IPS DF 6.9 (cell line): Measurements from ENCODE around the gene AHRR.

Experiments used
- DNase-seq: peaks from one replicate; pipeline ENCODE4 v3.0.0-alpha.2; 2013; ENCODE audit warnings: low read depth, low spot score
- H3K27ac ChIP-seq: one replicate; pipeline ENCODE4 v1.5.1; 2013; ENCODE audit warnings: low read length, control low read depth
- H3K27me3 ChIP-seq: 2 replicates; pipeline ENCODE4 v1.6.1; 2013; ENCODE audit warnings: mild to moderate bottlenecking, low read length; ENCODE audit not compliant: control insufficient read depth, insufficient read depth
- H3K36me3 ChIP-seq: 2 replicates; pipeline ENCODE4 v1.6.1; 2013; ENCODE audit warnings: low read length; ENCODE audit not compliant: control insufficient read depth, insufficient read depth
- H3K4me1 ChIP-seq: 2 replicates; pipeline ENCODE4 v1.6.1; 2013; ENCODE audit warnings: low read length; ENCODE audit not compliant: control insufficient read depth, insufficient read depth
- H3K4me3 ChIP-seq: 2 replicates; pipeline ENCODE4 v1.5.1; 2013; ENCODE audit warnings: mild to moderate bottlenecking, low read length
- H3K9me3 ChIP-seq: 2 replicates; pipeline ENCODE4 v1.6.1; 2013; ENCODE audit warnings: low read length, inconsistent platforms; ENCODE audit not compliant: control insufficient read depth, insufficient read depth
- WGBS: extraction: QIAGEN DNeasy Blood & Tissue Kit; methylation state at CpG from one replicate; pipeline ENCODE4 v1.1.7; 2013; ENCODE audit warnings: mixed read lengths, missing lambda C conversion rate; ENCODE audit not compliant: insufficient read length, insufficient coverage; 5-methylcytosine and 5-hydroxymethylcytosine counted together

Gene AHRR

GRCh38 chr5:474840-475661, 153.5 kb downstream of the AHRR start:
- Histone ChIP-seq H3K27ac (no peak overlapping the region), H3K27me3 (peaks cover 37% of the 10 kb centered on the region), H3K9me3 (no peaks in the 10 kb centered on the region), H3K36me3 (no peaks in the 10 kb centered on the region), H3K4me1 (peaks cover 1% of the 10 kb centered on the region; the same call in 1 of the 2 replicates), H3K4me3 (peak overlapping the region; percentile 31; the same call in 1 of the 2 replicates)
- no CpG with 5 or more reads among the region's 50 CpGs for WGBS
- no peak for DNase-seq

- WGBS = no CpG with 5 or more reads among the region's 8 CpGs
- Histone ChIP-seq H3K27me3 (peaks cover 37% of the 10 kb centered on the region), H3K27ac (no peak overlapping the region), H3K4me1 (peaks cover 1% of the 10 kb centered on the region; the same call in 1 of the 2 replicates), H3K9me3 (no peaks in the 10 kb centered on the region), H3K4me3 (no peak overlapping the region), H3K36me3 (no peaks in the 10 kb centered on the region)
- no peak for DNase-seq
Measured at GRCh38 chr5:475704-476101, 154.2 kb downstream of the AHRR start.

- no CpG with 5 or more reads among the region's 51 CpGs for WGBS
- H3K27ac ChIP-seq = no peak overlapping the region
- no peak overlapping the region for H3K4me3 ChIP-seq
- H3K36me3 ChIP-seq = no peaks in the 10 kb centered on the region
- H3K9me3 ChIP-seq = no peaks in the 10 kb centered on the region
- H3K4me1 ChIP-seq = peaks cover 1% of the 10 kb centered on the region; the same call in 1 of the 2 replicates
- no peak for DNase-seq
- peaks cover 37% of the 10 kb centered on the region for H3K27me3 ChIP-seq
Measured at GRCh38 chr5:476102-476813, 154.7 kb downstream of the AHRR start.

- peaks cover 37% of the 10 kb centered on the region for H3K27me3 ChIP-seq
- no peaks in the 10 kb centered on the region for H3K9me3 ChIP-seq
- H3K4me3 ChIP-seq = no peak overlapping the region
- WGBS = no CpG with 5 or more reads among the region's 9 CpGs
- H3K4me1 ChIP-seq = peaks cover 1% of the 10 kb centered on the region; the same call in 1 of the 2 replicates
- no peaks in the 10 kb centered on the region for H3K36me3 ChIP-seq
- H3K27ac ChIP-seq = no peak overlapping the region
- no peak for DNase-seq
Measured at GRCh38 chr5:476814-477175, 155.3 kb downstream of the AHRR start.

GRCh38 chr5:477247-477646, 155.7 kb downstream of the AHRR start:
- Histone ChIP-seq H3K27me3 (peaks cover 37% of the 10 kb centered on the region), H3K36me3 (no peaks in the 10 kb centered on the region), H3K9me3 (no peaks in the 10 kb centered on the region), H3K4me3 (no peak overlapping the region), H3K27ac (no peak overlapping the region), H3K4me1 (peaks cover 1% of the 10 kb centered on the region; the same call in 1 of the 2 replicates)
- no peak for DNase-seq
- no CpG with 5 or more reads among the region's 19 CpGs for WGBS

- no peak overlapping the region for H3K27ac ChIP-seq
- WGBS = no CpG with 5 or more reads among the region's 13 CpGs
Measured at GRCh38 chr5:477871-478270, 156.4 kb downstream of the AHRR start.

GRCh38 chr5:478369-478981, 157.0 kb downstream of the AHRR start:
- WGBS = no CpG with 5 or more reads among the region's 18 CpGs
- no peak for DNase-seq
- Histone ChIP-seq H3K4me3 (no peak overlapping the region), H3K27ac (no peak overlapping the region), H3K27me3 (peaks cover 36% of the 10 kb centered on the region), H3K4me1 (peaks cover 1% of the 10 kb centered on the region; the same call in 1 of the 2 replicates), H3K36me3 (no peaks in the 10 kb centered on the region), H3K9me3 (no peaks in the 10 kb centered on the region)

More at GRCh38 chr5:477871-478270, 156.4 kb downstream of the AHRR start:
- H3K9me3 ChIP-seq = no peaks in the 10 kb centered on the region
- peaks cover 1% of the 10 kb centered on the region; the same call in 1 of the 2 replicates for H3K4me1 ChIP-seq
- DNase-seq = no peak
- H3K27me3 ChIP-seq = peaks cover 37% of the 10 kb centered on the region
- H3K36me3 ChIP-seq = no peaks in the 10 kb centered on the region
- no peak overlapping the region for H3K4me3 ChIP-seq

- no peak for DNase-seq
- H3K4me1 ChIP-seq = peaks cover 1% of the 10 kb centered on the region; the same call in 1 of the 2 replicates
- H3K4me3 ChIP-seq = no peak overlapping the region
- no peaks in the 10 kb centered on the region for H3K36me3 ChIP-seq
- no CpG with 5 or more reads among the region's 18 CpGs for WGBS
- peaks cover 31% of the 10 kb centered on the region for H3K27me3 ChIP-seq
- no peak overlapping the region for H3K27ac ChIP-seq
- H3K9me3 ChIP-seq = no peaks in the 10 kb centered on the region
Measured at GRCh38 chr5:478982-479535, 157.5 kb downstream of the AHRR start.

GRCh38 chr5:479566-480319, 158.2 kb downstream of the AHRR start:
- Histone ChIP-seq H3K36me3 (no peaks in the 10 kb centered on the region), H3K4me3 (no peak overlapping the region), H3K9me3 (no peaks in the 10 kb centered on the region), H3K4me1 (peaks cover 1% of the 10 kb centered on the region; the same call in 1 of the 2 replicates), H3K27ac (no peak overlapping the region), H3K27me3 (peaks cover 29% of the 10 kb centered on the region)
- DNase-seq = no peak
- no CpG with 5 or more reads among the region's 34 CpGs for WGBS
